Neural crest cell (in vitro differentiated cells): ENCODE measurements around the gene GABBR1. TPM values are rescaled to one million over a fixed set of nuclear protein-coding genes. Genes with fewer than 3 reads are reported as not detected.
"Not testable (repeated sequence)": the region's sequence is repeated elsewhere in the genome, so short reads cannot be mapped to it uniquely, and the experiment has no call there.

Source experiments
- DNase-seq: peaks from one replicate; pipeline ENCODE4 v3.0.0; 2021; ENCODE audit warnings: low read depth, mixed read lengths, low spot score
- H3K27ac Mint-ChIP-seq: one replicate; pipeline ENCODE4 v1.8.0; 2021; ENCODE audit warnings: mild to moderate bottlenecking, mixed read lengths; ENCODE audit not compliant: unreplicated experiment
- H3K27me3 Mint-ChIP-seq: 2 replicates; pipeline ENCODE4 v1.8.0; 2021; ENCODE audit warnings: low read depth, mild to moderate bottlenecking, mixed read lengths
- H3K36me3 Mint-ChIP-seq: 2 replicates; pipeline ENCODE4 v1.8.0; 2021; ENCODE audit warnings: low read depth, mild to moderate bottlenecking, mixed read lengths
- H3K4me1 Mint-ChIP-seq: 2 replicates; pipeline ENCODE4 v1.8.0; 2021; ENCODE audit warnings: mixed read lengths
- H3K4me3 Mint-ChIP-seq: one replicate; pipeline ENCODE4 v1.8.0; 2021; ENCODE audit warnings: mild to moderate bottlenecking, mixed read lengths
- H3K9me3 Mint-ChIP-seq: 2 replicates; pipeline ENCODE4 v1.8.0; 2021; ENCODE audit warnings: mixed read lengths
- total RNA-seq: library from RNA; stranded (reverse); gene quantifications from 2 replicates; pipeline ENCODE4 v1.2.1, GENCODE V29; 2021
- TF ChIP-seq, protein P1 (sequence below): fragments of 200-600 bp; sonication (generic); conservative IDR thresholded peaks from 2 replicates; pipeline ENCODE4 v1.5.0; 2021; ENCODE audit warnings: antibody characterized with exemption, mild to moderate bottlenecking

GABBR1 gene
- total RNA-seq, 1 donor from 2014 or later: 79.7 TPM

DNA sequence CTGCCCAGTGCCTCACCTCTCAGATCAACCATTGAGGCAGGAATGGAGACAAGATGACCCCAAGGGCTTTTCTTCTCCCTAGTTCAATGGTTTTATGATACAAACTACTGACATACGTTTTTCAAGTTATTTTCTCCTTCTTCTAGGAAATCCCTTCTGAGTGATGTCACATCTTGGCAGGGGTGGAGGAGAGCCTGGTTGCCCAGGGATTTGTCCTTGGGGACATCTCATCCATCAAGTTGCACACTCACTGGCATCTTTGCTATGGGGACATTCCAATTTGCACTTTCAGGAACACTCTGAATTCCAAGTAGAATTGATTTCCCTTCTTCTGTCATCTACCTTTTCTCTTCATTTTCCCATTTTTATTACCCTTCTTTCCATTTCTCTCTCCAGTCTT, 38.0 kb upstream of the GABBR1 start:
- Mint-ChIP-seq H3K4me3 (no peak overlapping the region), H3K27me3 (peaks cover 45% of the 10 kb centered on the region), H3K27ac (no peak overlapping the region), H3K9me3 (peaks cover 4% of the 10 kb centered on the region), H3K4me1 (peaks cover 17% of the 10 kb centered on the region), H3K36me3 (no peaks in the 10 kb centered on the region)
- TF ChIP-seq, protein P1, sequence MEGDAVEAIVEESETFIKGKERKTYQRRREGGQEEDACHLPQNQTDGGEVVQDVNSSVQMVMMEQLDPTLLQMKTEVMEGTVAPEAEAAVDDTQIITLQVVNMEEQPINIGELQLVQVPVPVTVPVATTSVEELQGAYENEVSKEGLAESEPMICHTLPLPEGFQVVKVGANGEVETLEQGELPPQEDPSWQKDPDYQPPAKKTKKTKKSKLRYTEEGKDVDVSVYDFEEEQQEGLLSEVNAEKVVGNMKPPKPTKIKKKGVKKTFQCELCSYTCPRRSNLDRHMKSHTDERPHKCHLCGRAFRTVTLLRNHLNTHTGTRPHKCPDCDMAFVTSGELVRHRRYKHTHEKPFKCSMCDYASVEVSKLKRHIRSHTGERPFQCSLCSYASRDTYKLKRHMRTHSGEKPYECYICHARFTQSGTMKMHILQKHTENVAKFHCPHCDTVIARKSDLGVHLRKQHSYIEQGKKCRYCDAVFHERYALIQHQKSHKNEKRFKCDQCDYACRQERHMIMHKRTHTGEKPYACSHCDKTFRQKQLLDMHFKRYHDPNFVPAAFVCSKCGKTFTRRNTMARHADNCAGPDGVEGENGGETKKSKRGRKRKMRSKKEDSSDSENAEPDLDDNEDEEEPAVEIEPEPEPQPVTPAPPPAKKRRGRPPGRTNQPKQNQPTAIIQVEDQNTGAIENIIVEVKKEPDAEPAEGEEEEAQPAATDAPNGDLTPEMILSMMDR: no peak
- DNase-seq: no peak

DNA sequence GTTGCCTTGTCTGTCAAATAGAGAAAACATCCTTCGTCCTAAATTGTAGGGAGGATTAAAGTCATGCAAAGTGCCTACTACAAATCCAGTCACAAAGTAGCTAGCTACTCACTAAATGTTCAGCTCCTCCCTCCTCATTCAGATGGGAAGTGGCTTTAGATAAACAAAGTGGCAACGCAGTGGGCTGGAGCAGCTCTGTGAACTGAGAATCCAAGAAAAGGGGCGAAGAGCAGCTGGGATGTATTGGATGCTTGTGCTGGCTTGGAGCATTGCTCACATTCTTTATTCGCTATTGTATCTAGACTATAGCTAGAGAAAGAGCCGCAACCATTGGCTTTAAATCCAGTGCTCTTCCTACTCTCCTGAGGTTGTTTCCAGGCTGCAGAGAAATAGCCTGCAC, 34.2 kb upstream of the GABBR1 start:
- no peak overlapping the region for H3K4me3 Mint-ChIP-seq
- TF ChIP-seq, protein P1: no peak
- no peak for DNase-seq
- peaks cover 47% of the 10 kb centered on the region for H3K27me3 Mint-ChIP-seq
- H3K36me3 Mint-ChIP-seq: no peaks in the 10 kb centered on the region
- H3K9me3 Mint-ChIP-seq: no peaks in the 10 kb centered on the region
- peaks cover 27% of the 10 kb centered on the region for H3K4me1 Mint-ChIP-seq
- no peak overlapping the region for H3K27ac Mint-ChIP-seq

DNA sequence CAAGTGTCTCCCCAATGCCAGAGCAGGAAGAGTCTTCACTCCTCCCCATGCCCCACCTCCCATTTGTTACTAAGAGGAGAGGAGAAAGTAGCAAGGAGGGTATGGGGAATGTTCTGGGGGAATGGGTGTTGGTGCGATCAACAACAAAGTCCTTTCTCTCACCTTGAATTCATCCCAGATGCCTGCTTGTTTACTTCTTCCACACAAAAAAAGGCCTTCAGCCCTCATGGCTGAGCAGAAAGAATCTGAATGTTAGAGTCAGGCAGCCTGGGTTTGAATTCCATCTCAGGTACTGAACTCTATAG, 33.8 kb upstream of the GABBR1 start:
- no peak overlapping the region for H3K4me3 Mint-ChIP-seq
- H3K9me3 Mint-ChIP-seq: no peaks in the 10 kb centered on the region
- no peak overlapping the region for H3K27ac Mint-ChIP-seq
- H3K36me3 Mint-ChIP-seq: no peaks in the 10 kb centered on the region
- DNase-seq: no peak
- H3K4me1 Mint-ChIP-seq: peaks cover 31% of the 10 kb centered on the region
- peaks cover 50% of the 10 kb centered on the region for H3K27me3 Mint-ChIP-seq
- TF ChIP-seq, protein P1: no peak

DNA sequence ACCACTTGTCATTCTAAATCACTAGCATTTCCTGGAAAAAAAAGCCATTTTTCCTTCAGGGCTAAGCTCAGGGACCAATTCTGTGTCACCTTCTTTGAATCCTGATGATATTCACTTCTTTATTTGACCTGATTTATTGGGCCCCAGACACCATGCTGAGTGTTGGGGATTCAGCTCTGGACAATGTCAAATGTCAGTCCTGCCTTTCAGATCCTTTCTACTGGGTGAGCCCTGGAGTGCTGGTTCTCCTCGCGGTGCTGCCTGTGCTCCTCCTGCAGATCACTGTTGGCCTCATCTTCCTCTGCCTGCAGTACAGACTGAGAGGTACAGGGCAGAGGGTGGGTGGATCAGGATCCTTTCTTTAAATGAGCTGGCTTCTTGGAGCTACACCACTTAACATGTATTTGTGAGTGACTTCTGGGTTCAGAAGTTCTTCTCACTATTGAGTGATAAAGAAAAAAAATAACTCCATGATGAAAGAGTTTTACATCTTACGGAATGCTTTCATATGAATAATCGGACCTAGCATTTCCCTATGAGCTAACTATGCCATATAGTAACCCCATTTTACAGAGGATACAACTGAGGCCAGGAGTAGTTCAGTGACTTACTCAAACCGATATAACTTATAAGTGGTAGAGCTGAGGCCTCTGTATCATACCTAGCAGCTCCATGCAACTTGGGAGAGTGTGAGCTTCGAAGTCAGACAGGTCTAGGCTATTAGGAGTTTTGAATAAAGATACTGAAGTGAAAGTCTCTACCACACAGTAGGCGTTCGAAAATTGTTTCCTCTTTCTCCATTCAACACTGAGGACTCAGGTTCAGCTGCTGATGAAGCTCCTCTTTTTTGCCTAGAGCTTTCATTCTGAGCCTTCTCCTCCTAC, 33.2 kb upstream of the GABBR1 start:
- H3K4me1 Mint-ChIP-seq: peaks cover 37% of the 10 kb centered on the region
- TF ChIP-seq, protein P1: no peak
- H3K4me3 Mint-ChIP-seq: no peak overlapping the region
- no peaks in the 10 kb centered on the region for H3K36me3 Mint-ChIP-seq
- no peaks in the 10 kb centered on the region for H3K9me3 Mint-ChIP-seq
- no peak for DNase-seq
- H3K27ac Mint-ChIP-seq: no peak overlapping the region
- H3K27me3 Mint-ChIP-seq: peaks cover 49% of the 10 kb centered on the region

DNA sequence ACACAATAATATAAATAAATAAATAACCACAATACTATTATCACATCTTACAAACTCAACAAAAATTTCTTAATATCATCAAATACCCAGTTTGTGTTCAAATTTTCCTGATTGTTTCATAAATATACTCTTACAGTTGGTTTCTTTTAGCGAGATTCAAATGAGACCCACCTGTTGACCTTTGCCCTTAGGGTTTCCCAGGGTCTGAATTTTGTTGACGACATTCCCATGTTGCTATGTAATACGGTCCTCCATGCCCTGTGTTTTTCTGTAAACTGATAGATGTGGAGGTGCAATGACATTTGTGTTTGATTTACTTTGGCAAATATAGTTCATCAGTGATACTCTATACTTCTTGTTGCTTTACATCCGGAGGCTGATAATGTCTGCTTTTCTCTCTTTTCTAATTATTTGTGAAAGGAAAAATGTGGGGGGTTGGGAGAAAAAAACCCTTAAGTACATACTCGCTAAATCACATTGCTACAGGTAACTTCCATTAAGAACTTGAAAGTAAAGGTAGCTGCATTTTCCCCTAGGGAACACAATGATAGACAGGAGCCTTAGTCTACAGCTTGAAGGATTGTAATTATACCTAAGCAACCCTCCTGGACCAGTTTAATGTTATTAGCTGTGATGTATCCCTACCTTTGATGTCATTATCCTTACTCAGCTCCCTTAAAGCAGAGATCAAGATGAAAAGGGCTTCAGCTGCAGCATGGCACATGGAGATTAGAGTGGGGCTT, 30.5 kb upstream of the GABBR1 start:
- TF ChIP-seq, protein P1: no peak
- Mint-ChIP-seq H3K27me3 (peaks cover 42% of the 10 kb centered on the region), H3K9me3 (no peaks in the 10 kb centered on the region), H3K27ac (no peak overlapping the region), H3K4me3 (no peak overlapping the region), H3K4me1 (peaks cover 41% of the 10 kb centered on the region), H3K36me3 (no peaks in the 10 kb centered on the region)
- no peak for DNase-seq

DNA sequence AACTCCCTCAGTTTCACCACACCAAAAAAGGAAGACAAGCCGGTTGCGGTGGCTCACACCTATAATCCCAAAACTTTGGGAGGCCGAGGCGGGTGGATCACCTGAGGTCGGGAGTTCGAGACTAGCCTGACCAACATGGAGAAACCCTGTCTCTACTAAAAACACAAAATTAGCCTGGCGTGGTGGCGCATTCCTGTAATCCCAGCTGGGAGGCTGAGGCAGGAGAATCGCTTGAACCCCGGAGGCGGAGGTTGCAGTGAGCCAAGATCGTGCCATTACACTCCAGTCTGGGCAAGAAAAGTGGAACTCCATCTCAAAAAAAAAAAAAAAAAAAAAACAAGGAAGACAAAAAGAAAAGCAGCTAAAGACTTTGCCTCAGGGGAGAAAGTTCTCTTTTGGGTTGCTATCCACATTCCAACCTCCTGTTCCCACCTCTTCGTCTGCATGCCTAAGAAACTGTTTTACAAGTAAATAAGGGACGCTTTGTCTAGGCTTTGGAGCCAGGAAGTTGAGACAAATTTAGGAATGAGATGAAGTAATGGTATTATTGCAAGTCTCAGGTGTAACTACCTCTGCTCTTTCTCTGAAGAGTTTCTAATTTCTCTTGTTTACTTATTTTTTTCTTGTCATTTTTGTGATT, 28.6 kb upstream of the GABBR1 start:
- peaks cover 29% of the 10 kb centered on the region for H3K4me1 Mint-ChIP-seq
- DNase-seq, H3K4me3 Mint-ChIP-seq, H3K36me3 Mint-ChIP-seq, H3K9me3 Mint-ChIP-seq, H3K27ac Mint-ChIP-seq: not testable (repeated sequence)
- H3K27me3 Mint-ChIP-seq: peaks cover 33% of the 10 kb centered on the region
